PC-9 (cell line): ENCODE measurements around the gene CDS2.

Experiments used
- CTCF ChIP-seq: fragments of 200-600 bp; sonication (generic); conservative IDR thresholded peaks from 2 replicates; pipeline ENCODE4 v1.6.1; 2017; ENCODE audit warnings: mixed run types, antibody characterized with exemption, mild to moderate bottlenecking, moderate library complexity
- EZH2 ChIP-seq: fragments of 200-600 bp; sonication (generic); IDR thresholded peaks from 2 replicates; pipeline ENCODE4 v1.8.0; 2017; ENCODE audit warnings: antibody characterized with exemption, low read depth

- TF ChIP-seq EZH2: no peak
- no peak for TF ChIP-seq CTCF
These were observed 108.2 kb downstream of the CDS2 start for GRCh38 chr20:5234978-5235377.
